NB4 (cell line): ENCODE measurements around the gene METRNL.

ENCODE experiments used
- CTCF ChIP-seq: IDR thresholded peaks from one replicate; pipeline ENCODE4 v1.5.1; 2012; ENCODE audit warnings: low read depth, low read length
- MAX ChIP-seq: IDR thresholded peaks from 2 replicates; pipeline ENCODE4 v1.6.1; 2011; ENCODE audit warnings: low read depth, low read length
- MYC ChIP-seq: IDR thresholded peaks from 2 replicates; pipeline ENCODE4 v1.6.1; 2011; ENCODE audit warnings: low read depth, low read length
- POLR2A ChIP-seq: IDR thresholded peaks from 2 replicates; pipeline ENCODE4 v1.6.1; 2011; ENCODE audit warnings: mild to moderate bottlenecking; ENCODE audit not compliant: insufficient read length; ENCODE audit errors: extremely low read depth

GRCh38 chr17:83037084-83037873 lies 42.1 kb upstream of the METRNL start:
- no peak for TF ChIP-seq CTCF
- TF ChIP-seq POLR2A, result no peak
- no peak for TF ChIP-seq MAX
- TF ChIP-seq MYC, result no peak
